NK-92 (cell line): ENCODE data around the gene GSK3A.

Source experiments
- DNase-seq: peaks from one replicate; lab custom pipeline; 2025; ENCODE audit not compliant: unreplicated experiment; lab: John Stamatoyannopoulos, UW

The GSK3A gene

DNA sequence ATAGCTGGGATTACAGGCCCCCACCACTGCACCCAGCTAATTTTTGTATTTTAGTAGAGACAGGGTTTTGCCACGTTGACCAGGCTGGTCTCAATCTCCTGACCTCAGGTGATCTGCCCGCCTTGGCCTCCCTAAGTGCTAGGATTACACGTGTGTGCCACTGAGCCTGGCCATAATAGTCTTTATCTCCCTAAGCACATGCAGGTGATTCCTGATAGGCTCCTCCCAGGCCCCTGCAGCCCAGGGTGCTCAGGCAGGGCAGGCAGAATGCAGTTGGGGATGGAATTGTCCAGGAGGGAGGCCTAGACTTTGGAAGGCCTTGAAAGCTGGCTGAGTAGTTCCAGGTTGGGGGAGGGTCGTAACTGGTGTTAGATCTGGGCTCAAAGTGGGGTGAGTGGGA lies 13.8 kb downstream of the GSK3A start:
- no peak for DNase-seq

DNA sequence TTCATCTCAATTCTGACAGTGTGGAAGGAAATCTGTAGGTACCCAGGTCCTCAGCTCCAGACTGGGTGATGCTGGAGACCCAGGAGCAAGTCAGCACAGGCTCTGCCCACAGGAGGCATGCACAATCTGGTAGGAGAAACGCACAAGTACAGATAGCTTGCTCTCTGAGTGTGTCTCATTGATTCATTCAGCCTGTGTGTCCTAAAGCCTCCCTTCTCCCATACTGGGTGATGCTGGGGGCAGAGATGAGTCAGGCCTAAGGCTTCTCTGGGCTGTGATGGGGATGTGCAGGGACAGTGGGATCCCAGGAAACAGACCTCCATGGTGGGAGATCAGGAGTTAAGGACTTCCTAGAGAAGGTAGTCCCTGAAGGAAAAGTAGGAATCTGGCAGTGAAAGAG lies 15.5 kb downstream of the GSK3A start:
- no peak for DNase-seq

DNA sequence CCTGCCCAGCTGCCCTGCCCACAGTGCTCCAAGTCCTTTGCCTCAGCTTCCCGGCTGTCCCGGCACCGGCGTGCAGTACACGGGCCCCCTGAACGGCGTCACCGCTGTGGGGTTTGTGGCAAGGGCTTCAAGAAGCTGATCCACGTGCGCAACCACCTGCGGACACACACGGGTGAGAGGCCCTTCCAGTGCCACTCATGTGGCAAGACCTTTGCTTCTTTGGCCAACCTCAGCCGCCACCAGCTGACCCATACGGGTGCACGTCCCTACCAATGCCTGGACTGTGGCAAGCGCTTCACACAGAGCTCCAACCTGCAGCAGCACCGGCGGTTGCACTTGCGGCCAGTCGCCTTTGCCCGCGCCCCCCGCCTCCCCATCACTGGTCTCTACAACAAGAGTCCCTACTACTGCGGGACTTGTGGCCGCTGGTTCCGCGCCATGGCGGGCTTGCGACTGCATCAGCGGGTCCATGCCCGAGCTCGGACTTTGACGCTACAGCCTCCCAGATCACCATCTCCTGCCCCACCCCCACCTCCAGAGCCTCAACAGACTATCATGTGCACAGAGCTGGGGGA lies 16.6 kb downstream of the GSK3A start:
- no peak for DNase-seq

DNA sequence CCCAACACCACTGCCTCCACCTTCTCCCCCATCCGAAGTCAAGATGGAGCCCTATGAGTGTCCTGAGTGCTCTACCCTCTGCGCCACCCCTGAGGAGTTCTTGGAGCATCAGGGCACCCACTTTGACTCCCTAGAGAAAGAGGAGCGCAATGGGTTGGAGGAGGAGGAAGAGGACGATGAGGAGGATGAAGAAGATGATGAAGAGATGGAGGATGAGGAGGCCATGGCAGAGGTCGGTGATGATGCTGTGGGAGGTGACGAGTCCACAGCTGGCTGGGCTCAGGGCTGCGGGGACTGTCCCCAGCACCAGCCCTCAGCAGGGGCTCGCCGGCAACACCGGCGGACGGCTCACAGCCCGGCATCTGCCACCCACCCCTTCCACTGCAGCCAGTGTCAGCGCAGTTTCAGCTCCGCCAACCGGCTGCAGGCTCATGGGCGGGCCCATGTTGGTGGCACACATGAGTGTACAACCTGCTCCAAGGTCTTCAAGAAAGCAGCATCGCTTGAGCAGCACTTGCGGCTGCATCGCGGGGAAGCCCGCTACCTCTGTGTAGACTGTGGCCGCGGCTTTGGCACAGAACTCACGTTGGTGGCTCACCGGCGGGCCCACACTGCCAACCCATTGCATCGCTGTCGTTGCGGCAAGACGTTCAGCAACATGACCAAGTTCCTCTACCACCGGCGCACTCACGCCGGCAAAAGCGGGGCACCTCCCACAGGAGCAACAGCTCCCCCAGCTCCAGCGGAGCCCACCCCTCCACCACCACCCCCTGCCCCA lies 17.3 kb downstream of the GSK3A start:
- DNase-seq: no peak

DNA sequence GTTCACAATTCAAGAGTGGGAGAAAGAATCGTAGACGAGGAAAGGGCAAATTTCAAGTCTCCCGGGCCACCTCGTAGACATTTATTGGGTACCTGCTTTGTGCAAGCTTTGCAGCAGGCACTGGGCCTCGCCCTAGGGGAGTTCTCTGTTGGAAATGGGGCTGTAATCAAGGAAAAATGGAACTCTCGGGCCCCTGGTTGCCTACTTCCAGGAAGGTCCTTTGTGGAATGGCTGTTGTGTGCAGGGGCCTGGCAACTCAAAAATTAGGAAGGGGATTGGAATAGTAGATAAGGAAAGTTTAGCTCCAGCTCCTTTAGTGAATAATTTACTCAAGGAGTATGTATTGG lies 21.7 kb downstream of the GSK3A start:
- DNase-seq: no peak

DNA sequence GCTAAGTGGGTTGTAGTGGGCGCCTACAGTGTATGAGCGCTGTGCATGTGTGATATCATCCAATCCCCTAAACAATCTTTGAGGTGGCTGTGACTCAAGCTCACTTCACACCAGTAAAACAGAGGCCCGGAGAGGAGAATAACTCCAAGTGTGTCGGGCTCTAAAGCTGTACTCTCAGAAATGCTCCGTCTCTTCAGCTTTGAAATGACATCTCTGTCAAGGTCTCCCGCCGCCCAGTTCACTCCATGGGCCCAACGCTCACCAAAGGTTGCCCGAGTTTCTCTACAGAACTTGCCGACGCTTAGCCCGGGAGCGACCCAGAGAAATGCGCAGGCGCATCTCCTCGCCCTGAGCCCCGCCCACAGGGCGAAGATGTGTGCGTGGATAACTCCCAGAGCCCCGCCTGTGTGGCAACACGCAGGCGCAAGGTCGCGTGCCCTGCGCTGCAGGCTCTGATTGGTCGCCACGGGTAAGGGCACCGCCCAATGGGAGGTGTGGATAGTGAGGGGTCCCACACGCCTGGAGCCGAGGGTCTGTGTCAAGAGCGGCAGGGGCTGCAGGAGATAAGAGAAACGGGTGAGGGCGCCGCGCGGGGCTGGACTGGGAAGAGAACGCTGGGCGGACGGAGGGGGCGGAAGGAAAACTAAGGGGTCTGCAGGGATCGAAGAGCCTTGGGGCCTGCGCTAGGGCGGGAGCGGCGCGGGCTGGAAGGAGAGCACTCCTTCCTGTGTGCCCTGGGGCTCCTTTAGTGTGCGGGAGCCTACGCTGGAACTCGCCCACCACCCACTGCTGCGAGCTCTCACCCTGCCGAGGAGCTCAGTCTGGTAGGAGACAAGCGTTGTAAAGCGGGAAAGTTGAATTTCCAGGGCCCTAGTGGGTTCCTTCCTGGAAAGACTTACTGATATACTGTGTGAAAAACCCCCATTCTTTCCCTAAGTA lies 22.3 kb downstream of the GSK3A start, which contains the start of gene ZNF526:
Gene ZNF526 (plus strand): TSS at position 501 of the 939 bp plus-strand sequence. CDS start 4,092 bp downstream, outside the sequence.
- DNase-seq: peak; percentile 86

DNA sequence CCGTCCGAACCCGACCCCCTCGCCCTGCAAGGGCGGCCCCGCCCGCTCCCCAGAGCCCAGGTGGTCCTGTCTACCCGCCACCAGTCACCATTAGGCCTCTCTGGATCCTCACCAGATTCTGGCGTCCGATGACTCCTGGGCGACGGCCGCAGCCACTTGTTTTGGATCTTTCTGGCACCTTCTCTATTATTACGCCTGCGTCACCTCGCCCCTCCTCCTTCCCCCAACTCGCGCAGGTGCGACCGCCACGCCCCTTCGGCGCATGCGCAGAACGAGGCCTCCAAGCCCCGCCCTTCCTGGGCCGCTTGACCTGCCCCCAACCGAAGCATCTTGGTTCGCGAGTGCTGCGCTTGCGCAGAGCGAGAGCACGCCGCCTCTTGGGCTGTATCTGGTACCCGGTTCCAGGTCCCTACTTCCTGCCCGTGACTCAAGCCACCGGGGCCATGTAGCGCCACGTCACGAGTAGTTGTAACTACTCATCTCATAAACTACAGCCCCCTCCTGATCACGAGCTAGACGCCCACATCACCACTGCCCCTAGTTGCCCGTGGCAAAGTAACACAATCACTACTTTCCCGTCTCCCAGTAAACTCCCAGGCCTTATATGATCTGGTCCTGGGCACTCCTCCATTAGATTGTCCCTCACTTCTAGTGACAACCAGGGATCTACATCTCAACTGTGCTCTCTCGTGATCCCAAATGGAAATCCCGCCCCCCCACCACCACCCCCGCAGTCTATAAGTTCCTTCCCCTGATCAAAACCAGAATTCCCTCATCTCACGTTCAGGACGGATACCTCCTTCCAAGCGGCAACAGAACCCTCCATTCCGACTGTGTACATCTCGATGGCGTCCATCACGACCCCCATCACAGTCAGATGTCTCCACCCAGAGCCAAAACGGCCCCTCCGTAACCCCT lies 24.6 kb downstream of the GSK3A start, which contains the start of gene DEDD2:
Gene DEDD2 (minus strand): TSS at position 158 of the 918 bp plus-strand sequence. CDS start 670 bp downstream, outside the sequence.
- DNase-seq: peak; percentile 93

DNA sequence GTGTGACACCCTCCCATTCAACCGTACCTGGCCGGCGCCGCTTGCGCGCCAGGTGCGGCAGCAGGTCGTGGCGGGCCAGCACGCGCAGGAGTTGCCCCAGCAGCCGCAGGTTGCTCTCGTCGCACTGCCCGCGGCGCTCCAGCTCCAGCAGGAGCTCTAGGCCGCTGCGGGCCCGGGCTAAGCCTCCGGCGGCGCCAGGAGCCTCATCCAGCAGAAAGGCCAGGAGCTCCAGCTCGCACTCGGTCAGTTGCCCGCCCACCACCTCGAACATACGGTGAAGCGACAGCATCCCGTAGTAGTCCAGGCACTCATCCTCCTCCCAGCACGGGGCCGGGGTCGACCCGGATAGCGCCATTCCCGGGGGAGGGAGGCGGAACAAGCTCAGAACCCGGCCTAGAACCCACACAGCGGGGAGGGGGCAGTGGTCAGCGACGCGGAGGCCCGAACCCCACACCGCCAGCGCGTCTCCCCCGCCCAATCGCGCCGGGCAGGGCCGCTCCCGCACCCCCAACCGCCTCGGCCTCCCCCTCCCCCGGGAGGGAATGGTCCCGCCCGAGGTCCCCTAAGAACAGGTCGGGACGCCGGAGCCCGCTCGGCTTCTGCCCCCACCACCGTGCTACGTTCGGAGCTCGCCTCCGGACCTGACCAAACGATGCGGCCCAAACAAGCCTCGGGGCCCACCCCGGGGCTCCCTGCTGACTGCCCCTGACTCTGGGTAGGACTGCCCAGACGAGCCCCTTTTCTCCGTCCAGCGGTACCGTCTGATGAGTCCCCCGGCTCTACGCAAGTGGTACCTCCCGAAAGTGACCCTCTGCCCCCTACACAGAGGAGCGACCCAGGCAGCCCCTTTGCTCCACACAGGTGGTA lies 25.5 kb downstream of the GSK3A start:
- no peak for DNase-seq

DNA sequence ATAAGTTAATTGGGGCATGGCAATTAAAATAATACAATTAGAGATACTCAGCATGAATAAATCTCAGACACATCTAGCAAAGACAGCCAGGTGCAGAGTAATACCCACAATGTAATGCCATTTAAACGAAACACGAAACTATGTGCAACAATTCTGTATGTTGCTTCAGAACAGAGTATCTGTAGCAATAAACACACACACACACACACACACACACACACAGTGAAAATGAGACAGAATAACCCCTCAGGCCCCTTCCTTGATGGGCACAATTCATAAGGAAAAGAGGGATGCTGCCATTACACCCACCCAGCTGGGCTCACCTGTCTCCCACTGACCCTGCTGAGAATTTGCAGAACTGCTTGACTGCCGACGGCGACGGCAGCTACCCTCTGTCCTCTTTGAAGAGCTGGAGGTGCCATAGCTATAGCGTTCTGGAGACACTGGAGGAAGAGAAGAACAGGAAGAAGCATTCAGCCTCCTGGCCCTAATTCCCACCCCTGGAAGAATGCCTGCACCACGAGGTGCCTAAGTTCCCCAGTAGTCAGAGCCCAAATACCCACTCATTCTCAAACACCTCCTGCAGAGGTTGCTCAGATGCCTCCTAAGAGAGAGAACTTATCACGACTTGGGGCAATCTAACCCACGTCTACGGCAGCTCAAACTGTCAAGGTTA lies 27.5 kb downstream of the GSK3A start:
- DNase-seq: no peak

DNA sequence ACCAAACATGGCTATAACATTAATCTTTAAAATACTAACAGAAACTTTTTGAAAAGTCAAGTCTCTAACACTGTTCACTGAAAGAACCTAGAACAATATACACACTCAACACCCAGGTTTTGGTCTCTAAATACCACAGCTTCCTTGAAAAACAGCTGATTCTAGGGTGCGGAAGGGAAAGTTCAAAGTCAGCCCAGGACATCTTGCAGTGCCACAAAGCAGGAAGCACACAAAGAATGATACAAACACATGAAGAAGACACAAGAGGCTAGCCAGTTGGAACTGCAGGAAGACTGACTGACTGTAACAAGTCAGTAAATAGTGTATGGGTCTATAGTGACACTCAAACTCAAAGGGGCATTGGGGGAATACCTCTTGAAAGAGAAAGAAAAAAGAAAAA lies 29.5 kb downstream of the GSK3A start:
- DNase-seq: no peak

DNA sequence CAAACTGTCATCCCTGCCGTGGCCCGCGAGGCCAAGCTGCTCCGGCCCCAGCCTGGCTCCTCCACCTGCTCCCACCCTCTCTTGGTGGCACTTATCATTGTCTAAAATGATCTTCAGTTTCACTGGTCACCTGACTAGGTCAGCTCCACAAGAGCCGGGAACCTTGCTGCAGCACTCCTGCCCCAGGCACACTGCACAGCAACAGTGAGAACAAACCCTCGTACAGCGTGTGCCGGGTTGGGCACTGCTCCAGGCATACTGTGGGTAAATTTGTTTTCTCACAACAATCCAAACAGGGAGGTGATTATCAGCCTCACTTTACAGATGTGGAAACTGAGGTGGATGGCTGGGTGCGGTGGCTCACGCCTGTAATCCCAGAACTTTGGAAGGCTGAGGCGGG lies 33.8 kb downstream of the GSK3A start:
- DNase-seq: no peak

DNA sequence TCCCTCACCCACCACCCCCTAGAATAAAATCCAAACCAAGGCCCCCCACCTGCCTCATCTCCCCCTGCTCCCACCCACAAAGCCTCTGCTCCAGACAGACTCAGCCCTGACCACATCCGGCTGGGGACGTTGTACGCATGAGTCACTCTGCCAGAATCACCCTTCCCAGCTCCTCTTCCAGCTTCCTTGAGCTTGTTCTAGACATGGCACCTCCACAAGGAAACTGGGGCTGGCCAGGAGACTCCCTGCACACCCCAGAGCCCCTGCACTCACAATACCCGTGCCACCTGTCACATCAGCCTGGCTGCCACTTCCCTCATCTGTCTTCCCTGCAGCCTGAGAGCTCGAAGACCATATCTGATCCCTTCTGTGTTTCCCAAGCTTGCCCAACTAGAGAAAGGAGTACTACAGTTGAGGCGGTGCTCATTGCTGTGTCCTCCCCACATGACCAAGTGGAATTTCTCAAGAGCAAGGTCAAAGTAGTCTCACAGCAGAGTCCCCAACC lies 34.6 kb downstream of the GSK3A start:
- no peak for DNase-seq

DNA sequence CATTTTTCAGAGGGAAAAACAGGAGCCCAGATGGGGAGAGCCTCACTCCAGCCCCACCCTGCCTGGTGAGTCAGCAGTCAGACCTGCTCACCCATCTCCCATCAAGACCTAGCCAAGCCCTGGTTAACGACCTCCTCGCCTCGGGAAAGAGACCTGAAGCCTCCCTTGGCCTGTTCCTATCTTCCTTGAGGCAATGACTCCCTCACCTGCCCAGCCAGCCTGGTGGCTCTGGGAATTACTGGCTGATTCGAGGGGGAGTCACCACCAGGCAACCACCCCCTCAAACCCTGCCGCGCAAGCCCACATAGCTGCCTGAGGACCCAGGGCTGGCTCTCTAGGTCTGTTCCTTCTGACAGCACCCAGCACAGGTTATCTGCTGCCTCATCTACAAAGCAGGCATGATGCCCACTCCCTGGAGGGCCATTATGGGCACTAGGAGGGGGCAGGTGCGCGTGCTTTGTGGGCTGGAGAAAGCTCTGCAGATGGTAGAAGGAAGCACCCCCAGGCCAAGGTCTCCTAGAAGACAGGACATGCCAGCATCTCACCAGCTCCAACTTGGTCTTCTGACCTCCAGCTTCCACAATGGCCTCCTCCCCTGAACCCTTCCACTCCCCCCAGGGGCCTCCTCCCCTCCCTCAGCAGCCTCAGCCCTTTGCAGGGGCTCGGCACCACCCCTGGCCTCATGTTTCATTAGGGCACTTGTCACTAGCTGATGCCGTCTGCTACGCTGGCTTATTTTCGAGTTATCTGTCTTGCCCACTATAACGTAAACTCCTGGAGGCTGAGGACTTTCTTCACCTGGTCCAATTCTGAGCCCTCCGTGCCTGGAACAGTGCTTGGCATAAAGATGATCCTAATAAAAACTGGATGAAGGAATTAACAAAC lies 35.3 kb downstream of the GSK3A start:
- DNase-seq: no peak

DNA sequence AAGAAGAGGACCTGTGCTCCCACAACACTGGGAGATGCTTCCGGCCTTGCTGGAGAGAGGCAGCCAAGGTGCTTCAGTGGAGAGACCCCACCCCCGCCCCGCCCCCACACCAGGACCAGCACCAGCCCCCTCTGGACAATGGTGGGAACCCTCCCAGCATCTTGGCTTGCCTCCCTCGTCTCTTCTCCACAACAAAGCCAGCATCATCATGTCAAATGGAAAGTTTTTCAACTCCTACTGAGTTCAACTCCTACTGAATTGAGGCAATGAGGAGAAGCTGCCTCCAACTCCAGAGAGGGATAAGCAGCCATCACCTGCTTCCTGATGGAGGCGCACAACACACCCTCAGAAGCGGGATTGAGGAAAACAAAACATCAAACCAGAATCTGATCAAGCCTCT lies 37.7 kb downstream of the GSK3A start:
- DNase-seq: no peak

DNA sequence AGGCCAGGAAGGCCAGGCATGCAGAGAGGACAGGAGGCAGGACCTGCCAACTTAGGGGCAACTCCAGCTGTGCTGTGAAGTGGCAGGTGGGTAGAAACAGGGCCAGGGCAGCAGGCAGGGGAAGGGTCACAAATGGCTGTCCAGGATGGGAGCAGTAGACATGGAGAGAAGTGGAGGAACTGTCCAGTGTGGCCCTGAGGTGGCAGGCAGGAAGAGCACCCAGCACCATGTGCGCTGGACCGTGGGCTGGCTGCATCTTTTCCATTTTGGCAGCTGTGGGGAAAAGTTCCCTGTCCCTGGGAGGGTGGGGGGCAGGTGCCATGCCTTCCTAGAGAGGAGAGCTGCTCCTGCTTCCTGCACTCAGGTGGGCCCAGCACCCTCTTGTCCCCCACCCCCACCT lies 38.7 kb downstream of the GSK3A start:
- no peak for DNase-seq

DNA sequence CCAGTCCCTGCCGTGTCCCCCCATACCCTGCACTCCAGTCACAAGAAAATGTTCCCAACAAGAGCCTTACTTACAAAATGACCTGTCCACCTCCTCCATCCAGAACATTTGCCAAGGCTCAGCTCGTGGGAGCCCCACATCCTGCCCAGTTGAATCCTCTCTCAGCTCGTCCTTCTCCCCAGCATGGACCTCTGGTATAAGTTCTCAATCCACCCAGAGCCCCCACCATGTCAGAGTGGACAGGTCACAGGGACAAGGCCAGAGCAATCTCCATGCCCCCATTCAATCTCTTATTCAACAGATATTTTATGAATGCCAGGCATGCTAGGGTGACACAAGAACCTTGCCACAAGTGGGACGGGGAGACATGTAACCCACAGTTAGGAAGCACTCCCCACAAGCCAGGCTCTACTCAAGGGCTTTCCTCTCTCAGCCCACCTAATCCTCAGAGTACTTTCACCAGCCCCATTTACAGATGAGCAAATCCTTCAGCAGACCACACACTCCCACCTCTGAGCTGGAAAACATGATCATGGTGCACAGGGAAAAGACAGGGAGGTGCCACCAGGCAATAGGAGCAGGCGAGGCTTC lies 40.0 kb downstream of the GSK3A start:
- no peak for DNase-seq

DNA sequence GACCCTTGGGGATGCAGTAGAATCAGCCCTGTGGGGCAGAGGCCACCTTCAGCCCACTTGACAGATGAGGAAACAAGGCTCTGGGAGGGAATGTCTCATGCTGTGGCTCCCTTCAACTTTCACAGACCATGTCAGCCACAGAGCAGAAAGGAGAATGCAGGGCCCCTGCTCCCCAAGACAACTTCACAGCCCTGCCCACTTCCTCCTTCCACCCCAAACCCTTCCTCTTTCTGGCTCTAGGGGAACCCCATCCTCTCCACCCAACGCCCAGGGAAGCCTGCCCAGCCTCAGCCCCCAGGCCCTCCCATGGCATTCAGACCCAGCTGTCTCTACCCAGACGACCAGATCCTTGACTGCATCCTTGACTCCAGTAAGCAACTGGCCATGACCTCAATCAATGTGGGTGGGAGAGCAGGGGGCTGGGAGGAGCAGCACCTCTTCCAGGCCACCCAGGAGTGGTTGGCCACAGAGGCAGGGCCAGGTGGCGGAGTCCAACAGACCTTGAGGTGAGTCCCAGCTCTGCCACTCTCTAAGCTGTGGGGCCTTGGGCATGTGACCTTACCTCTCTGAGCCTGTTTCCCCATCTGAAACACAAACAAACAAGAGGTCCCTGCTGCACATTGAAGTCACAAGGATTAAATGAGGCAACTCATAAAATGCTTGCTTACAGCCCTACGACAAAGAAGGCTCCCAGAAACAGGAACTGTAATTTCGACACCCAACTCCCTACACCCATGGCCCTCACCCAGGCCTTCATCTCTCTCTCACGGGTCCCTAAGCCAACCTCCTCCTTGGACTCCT lies 40.7 kb downstream of the GSK3A start:
- no peak for DNase-seq
